Islet precursor cell (in vitro differentiated cells): Measurements from ENCODE around the gene MAN1C1.
"Not testable (repeated sequence)": the region's sequence is repeated elsewhere in the genome, so short reads cannot be mapped to it uniquely, and the experiment has no call there.

Source experiments
- DNase-seq: peaks from one replicate; pipeline ENCODE4 v3.0.0-alpha.2; 2018

MAN1C1 gene

DNA sequence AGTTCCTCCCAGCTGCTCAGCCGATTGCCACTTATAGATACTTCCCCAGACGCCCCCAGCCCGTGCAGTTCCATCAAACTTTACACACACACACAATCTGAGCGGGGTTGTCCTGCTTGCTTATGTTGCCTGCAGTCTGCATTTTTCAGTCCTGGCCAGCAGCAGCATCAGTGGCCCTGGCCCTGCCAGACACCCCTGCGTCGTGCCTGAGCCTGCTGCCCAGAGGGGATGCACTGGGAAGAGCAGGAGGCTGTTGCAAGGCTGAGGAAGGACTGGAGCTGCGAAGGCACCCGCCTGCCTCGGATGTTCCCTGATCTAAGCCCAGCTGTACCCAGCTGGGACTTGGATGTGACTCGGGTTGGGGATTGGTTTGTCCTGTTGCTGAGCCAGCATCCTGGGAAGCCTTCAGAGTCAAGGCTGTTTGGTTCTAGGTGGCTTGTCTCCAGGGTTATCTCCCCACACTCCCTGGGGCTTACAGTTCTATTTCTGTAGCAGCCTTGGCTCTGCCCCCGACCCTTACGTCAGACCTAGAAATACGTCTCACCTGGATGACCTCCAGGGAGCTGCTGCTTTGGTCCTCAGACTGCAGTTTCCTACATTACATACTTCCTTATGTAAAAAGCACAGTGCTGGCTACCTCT lies 42.3 kb downstream of the MAN1C1 start:
- DNase-seq, result peak; percentile 79

- DNase-seq, result peak; percentile 62
Observed at GRCh38 chr1:25661043-25661815, 44.6 kb downstream of the MAN1C1 start.

DNA sequence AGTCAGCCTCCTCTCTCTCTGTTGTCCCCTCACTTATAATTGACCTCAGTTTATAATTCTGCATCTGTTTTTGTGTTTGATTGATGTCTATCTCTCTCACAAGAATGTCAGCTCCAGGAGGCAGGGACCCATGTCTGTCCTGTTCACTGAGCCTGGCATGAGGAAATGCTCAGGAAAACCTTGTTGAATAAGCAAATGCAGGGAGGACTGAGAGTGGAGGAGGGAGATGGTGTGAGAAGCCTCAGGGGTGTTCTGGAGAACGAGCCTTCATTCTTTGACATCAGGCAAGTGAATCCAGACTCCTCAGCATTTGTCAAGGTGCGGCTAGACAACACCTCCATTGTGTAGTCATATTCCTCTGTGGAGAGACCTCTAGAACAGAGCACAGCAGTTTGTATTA lies 45.5 kb downstream of the MAN1C1 start:
- peak; percentile 78 for DNase-seq

- DNase-seq, result not testable (repeated sequence)
Observed at GRCh38 chr1:25662959-25663358, 46.4 kb downstream of the MAN1C1 start.

DNA sequence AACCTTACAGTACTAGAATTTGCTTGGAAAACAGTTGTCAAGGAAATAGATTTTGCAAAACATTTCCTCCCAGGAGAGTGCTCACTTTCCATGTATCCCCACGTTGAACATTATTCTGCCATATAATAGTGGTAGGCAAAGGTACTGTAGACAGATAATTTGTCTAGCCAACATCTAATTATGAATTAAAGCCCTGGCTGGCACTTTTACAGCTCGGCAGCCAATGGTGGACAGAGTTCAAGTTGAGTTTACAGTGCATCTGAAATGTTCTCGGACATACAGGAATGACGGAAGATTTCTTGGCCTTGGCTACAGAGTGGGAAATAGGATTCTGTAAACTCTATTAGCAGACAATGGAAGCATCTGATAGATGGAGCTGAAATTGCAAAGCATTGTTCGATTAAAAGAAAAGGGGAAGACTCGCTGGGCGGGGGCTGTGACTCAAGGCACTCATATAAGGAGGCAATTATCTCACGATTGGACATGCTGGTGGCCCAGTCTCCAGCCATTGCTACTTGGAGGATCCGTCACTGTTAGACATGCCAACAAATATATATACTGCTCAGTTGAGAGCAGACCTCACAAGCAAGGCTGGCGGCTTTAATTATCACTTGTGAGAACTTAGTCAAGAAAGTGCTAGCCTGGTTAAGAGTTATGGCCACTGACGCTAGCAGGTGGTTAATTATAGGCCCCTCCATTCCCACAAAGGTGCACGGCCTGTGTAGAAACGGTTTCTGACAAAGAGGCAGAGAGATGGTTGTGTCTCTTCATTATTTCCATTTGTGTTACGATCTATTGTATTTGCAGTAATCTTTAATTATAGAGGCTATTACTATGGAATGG lies 48.0 kb downstream of the MAN1C1 start:
- DNase-seq, result no peak

- DNase-seq, result no peak
Observed at GRCh38 chr1:25666460-25666859, 49.9 kb downstream of the MAN1C1 start.

DNA sequence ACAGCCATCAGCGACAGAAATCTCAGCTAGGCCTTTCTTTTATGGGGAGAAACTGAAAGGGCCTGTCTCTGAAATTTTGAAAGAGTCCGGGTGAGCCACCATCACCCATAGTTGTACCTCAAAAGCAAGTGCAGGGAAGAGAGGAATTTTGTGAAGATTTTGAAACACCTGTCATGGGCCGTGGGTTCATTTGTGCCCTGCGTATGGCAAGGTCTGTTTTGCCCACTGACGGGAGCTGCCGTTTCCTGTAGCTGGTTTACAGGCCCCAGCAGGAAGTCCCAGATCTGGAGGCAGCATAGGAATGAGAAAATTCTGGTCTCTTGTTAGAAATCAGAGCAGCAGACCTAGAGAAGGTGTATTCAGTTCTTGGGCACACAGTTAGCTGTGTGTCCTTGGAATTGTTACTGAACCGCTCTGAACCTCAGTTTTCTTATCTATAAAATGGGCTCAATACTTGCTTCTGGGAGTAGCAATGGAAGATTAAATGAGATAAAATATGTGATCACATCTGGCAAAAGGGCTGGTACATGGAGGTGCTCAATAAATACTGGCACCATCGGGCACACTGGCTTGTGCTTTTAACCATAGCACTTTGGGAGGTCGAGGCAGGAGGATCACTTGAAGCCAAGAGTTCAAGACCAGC lies 52.5 kb downstream of the MAN1C1 start:
- no peak for DNase-seq

GRCh38 chr1:25669781-25670567 lies 53.4 kb downstream of the MAN1C1 start:
- DNase-seq, result no peak

DNA sequence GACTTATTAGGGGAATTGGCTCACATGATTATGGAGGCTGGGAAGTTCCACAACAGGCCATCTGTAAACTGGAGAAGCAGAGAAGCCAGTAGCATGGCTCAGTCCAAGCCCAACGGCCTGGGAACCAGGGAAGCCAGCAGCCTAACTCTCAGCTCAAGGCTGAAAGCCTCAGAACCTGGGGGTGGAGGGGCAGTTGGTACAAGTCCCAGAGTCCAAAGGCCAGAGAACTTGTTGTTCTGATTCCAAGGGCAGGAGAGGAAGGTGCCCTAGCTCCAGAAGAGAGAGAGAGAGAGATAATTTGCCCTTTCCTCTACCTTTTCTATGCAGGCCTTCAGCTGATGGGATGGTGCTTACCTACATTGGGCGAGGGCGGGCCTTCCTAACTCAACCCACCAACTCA lies 55.3 kb downstream of the MAN1C1 start:
- no peak for DNase-seq

DNA sequence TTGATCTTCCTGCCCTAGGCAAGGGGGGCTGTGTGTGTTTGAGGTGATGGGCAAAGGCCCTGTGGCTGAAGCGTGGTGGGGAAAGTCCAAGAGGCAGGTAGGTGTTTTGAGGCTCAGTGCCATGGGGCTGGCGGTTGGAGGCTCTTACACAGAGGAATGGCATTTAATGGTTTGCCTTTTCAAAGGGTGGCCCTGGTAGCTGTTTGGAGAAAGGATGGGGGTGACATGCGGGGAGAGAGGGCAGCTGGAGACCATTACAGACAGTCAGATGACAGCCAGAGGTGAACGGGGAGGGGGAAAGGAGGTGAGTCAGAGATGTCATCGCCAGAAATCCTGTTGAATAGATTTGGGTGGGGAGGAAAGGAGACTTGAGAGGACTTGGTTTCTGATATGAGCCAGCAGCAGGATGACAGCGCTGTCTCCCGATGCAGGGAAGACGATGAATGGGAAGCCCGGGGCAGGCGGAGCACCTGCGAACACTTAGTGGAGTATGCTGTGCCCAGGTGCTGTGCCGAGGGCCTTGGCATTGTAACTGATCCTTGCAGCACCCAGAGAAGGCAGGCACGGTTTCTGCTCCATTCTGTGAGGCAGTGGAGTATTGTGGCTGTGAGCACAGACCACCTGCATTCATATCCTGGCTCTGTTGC lies 56.3 kb downstream of the MAN1C1 start:
- DNase-seq, result peak; percentile 69

DNA sequence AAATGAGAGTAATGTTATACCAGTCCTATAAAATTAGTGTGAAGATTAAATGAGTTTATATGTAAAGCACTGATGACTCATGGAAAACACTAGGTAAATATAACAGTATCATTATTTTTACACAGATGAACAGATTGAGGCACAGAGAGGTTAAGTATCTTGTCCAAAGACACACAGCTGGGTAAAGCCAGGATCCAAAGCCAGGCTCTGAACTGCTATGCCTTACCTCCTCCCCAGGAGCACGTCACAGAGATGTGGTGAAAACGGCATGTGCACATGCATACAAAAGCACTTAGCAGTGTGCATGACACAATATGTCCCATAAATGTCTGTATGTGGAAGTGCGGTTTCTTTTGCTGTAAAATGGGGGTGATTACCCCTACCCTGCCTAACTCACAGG lies 56.9 kb downstream of the MAN1C1 start:
- DNase-seq, result no peak

DNA sequence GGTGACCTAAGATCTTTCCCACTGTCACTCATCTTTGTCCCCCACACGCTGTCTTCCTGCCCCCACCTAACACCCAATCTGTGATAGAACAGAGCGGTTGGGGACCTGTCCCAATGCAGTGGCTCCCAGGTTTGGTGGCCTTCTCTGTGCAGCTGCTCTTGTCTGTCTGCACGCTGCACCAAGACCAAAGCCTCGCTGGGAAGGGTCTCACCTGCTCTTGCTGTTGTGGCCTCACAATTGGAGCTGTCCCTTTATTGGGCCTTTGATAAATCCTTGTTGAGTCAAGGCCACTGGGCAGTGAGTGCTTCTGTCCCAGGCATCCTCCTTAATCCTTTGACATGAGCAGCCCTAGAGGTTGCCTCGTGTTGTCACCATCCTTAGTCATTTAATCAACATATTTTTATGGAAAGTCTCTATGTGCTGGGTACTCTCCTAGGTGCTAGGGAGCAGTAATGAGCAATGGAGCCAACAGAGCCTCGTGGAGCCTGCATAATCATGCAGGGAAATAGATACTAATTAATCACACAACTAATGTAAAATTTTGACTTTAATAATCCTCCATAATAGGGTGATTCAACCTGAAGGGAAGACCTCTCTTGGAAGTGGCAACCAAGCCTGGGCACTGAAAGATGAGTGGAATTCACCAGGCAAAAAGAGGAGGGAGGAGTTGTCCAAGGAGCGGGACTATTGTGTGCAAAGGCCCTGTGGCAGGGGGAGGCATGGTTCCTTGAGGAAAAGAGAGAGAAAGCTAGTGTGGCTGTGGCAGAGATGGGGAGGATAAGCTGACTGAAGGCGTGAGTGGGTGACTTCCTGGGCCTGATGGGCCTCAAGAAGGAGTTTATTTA lies 57.6 kb downstream of the MAN1C1 start:
- DNase-seq, result no peak

DNA sequence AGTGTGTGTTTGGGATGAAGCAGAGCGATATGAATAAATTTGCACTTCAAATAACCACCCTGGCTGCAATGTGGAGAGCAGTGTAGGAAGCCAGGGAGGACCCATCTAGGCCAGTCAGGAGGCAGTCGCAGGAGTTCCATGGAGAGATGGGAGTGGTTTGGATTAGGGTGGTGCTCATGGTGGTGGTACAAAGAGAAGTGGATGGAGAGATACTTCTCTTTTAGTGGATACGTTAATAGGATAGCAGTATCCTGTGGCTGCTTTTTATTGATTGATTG lies 58.2 kb downstream of the MAN1C1 start:
- no peak for DNase-seq

DNA sequence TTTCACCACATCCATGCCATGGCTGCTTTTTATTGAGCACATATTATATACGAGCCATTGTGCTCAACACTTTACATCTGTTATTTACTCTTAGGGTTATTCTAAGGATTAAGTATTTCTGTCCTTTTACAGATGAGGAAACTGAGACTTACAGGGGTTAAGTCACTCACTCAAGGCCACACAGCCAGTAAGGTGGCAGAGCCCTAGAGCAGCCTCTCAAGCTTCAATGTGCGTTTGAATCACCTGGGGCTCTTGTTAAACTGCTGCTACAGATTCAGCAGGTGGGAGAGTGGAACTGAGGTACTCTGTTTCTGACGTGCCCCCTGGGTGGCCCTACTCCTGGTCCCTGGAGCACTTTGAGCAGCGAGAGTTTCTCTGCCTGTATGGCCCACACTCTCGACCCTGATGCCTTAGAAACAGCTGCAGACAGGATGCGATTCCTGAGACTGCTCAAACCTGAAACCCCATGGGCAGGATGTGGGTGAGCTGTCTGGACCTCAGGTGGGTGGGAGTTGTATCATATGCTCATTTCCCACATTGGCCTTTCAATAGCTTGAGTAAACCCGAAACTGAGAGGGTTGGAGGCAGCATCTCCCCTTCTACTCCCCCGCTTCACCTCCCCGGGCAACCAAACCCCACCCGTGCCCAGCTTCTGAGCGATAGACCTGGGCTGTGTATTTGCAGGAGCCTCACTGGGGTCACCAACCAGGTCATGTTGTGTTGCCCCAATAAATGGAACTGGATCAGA lies 59.3 kb downstream of the MAN1C1 start:
- DNase-seq, result no peak

- DNase-seq, result no peak
Observed at GRCh38 chr1:25676488-25676887, 59.9 kb downstream of the MAN1C1 start.

DNA sequence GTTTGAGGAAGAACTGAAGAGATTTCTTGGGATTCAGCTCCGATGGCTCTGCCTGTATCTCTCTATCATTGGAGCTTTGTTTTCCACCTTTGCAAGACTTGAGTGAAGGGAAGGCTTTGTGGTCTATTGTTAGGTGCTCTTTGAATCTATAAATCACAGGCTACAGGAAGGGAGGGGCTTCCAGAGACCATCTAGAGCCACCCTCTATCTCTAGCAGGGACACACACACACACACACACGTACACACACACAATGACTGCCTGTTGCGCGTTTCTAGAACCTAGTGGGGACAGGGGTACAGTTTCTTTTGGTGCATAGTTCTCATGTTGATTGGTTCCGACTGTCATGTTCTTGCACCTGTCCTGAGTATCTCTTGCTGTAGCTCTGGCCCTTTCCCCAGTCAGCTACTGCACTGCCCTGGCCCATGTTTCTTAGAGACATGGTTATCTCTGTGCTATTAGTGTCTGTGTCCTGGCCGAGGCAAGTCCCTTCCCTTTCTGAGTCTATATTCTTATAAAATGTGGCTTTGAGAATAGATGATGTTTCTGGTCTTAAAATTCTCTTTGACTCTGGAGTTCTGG lies 60.7 kb downstream of the MAN1C1 start:
- no peak for DNase-seq

DNA sequence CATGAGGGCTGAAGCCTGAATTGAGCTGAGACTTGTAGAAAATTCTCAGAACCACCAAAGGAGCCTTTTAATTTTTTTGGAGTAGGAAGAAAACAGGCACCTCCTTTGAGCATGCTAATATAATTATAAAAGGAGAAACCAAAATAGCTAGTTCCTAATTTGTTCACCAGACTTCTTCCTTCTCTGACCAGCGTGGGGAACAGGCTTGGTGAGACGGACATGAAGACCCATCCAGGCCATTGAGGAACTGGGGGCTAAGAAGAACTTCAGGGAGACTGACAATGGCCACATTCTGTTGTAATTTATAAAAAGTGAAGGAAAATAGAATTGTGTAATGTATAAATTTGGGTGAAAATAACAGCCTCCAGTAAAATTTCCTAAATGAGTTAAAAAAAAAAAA lies 62.6 kb downstream of the MAN1C1 start:
- DNase-seq, result no peak

GRCh38 chr1:25680701-25681100 lies 64.1 kb downstream of the MAN1C1 start:
- no peak for DNase-seq

DNA sequence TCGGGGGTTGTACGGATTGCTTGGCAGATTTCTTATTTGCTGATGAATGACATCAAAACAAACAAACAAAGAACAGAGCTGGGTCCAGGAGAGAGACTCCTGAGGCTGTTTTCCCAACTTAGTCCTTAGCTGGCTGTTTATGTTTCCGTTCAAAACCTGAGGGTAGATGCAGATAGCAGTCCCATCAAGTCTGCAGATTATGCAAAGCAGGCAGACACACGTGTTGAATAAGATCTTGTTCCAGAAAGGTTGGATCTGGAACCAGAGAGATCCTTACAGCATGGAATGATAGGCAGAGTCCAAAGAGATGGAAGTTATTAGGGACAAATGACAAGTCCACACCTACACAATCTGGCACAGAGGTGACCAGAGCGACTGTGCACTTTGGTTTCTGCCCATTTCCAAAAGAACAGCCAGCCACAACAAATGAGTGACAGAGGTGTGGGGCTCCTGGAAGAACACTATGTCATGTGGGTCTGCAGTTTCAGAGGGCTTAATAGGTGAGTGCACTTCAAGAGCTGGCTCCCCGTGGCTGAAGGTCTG lies 65.5 kb downstream of the MAN1C1 start:
- DNase-seq, result peak; percentile 50

- no peak for DNase-seq
Observed at GRCh38 chr1:25683177-25683576, 66.6 kb downstream of the MAN1C1 start.
